Skeletal muscle satellite cell (primary cell): ENCODE data around the gene NAA16.

ENCODE experiments used
- H3K27me3 ChIP-seq: 2 replicates; pipeline ENCODE4 v1.7.0; 2013; ENCODE audit warnings: low read length; ENCODE audit not compliant: control insufficient read depth, insufficient read depth
- H3K36me3 ChIP-seq: 2 replicates; pipeline ENCODE4 v1.7.0; 2013; ENCODE audit warnings: mild to moderate bottlenecking, control low read depth, low read length; ENCODE audit not compliant: insufficient read depth
- H3K4me1 ChIP-seq: 2 replicates; pipeline ENCODE4 v1.7.0; 2013; ENCODE audit warnings: low read length; ENCODE audit not compliant: control insufficient read depth, insufficient read depth
- H3K4me2 ChIP-seq: 2 replicates; pipeline ENCODE4 v1.7.0; 2013; ENCODE audit warnings: mild to moderate bottlenecking, low read length
- H3K4me3 ChIP-seq: 2 replicates; pipeline ENCODE4 v1.7.0; 2013; ENCODE audit warnings: low read length
- H3K9ac ChIP-seq: 2 replicates; pipeline ENCODE4 v1.7.0; 2013; ENCODE audit warnings: mild to moderate bottlenecking, low read depth, low read length, moderate library complexity
- H3K9me3 ChIP-seq: replicated peaks from 2 replicates; pipeline ENCODE4 v1.7.0; 2013; ENCODE audit warnings: mild to moderate bottlenecking, control low read depth, low read length

The NAA16 gene

GRCh38 chr13:41401366-41401765, 90.3 kb downstream of the NAA16 start:
- no peaks in the 10 kb centered on the region for H3K9me3 ChIP-seq
- H3K9ac ChIP-seq = no peak overlapping the region
- H3K4me3 ChIP-seq = no peak overlapping the region
- no peaks in the 10 kb centered on the region for H3K27me3 ChIP-seq
- peaks cover 9% of the 10 kb centered on the region for H3K4me1 ChIP-seq
- H3K4me2 ChIP-seq = no peak overlapping the region
- no peaks in the 10 kb centered on the region for H3K36me3 ChIP-seq

GRCh38 chr13:41402691-41403511, 91.8 kb downstream of the NAA16 start:
- H3K9ac ChIP-seq = no peak overlapping the region
- H3K4me3 ChIP-seq = no peak overlapping the region
- H3K36me3 ChIP-seq = no peaks in the 10 kb centered on the region
- no peaks in the 10 kb centered on the region for H3K9me3 ChIP-seq
- H3K4me1 ChIP-seq = peaks cover 9% of the 10 kb centered on the region
- H3K27me3 ChIP-seq = no peaks in the 10 kb centered on the region
- H3K4me2 ChIP-seq = no peak overlapping the region

GRCh38 chr13:41403983-41404382, 92.9 kb downstream of the NAA16 start:
- H3K4me3 ChIP-seq = no peak overlapping the region
- H3K4me2 ChIP-seq = no peak overlapping the region
- no peaks in the 10 kb centered on the region for H3K36me3 ChIP-seq
- H3K9me3 ChIP-seq = no peaks in the 10 kb centered on the region
- H3K4me1 ChIP-seq = no peaks in the 10 kb centered on the region
- no peaks in the 10 kb centered on the region for H3K27me3 ChIP-seq
- no peak overlapping the region for H3K9ac ChIP-seq

GRCh38 chr13:41405367-41405766, 94.3 kb downstream of the NAA16 start:
- H3K27me3 ChIP-seq = no peaks in the 10 kb centered on the region
- H3K4me1 ChIP-seq = no peaks in the 10 kb centered on the region
- H3K9me3 ChIP-seq = no peaks in the 10 kb centered on the region
- H3K4me3 ChIP-seq = no peak overlapping the region
- H3K4me2 ChIP-seq = no peak overlapping the region
- no peaks in the 10 kb centered on the region for H3K36me3 ChIP-seq
- H3K9ac ChIP-seq = no peak overlapping the region

GRCh38 chr13:41407380-41407779, 96.3 kb downstream of the NAA16 start:
- Histone ChIP-seq H3K9me3 (no peaks in the 10 kb centered on the region), H3K4me2 (no peak overlapping the region), H3K27me3 (no peaks in the 10 kb centered on the region), H3K36me3 (no peaks in the 10 kb centered on the region), H3K4me3 (no peak overlapping the region), H3K4me1 (no peaks in the 10 kb centered on the region), H3K9ac (no peak overlapping the region)

- no peak overlapping the region for H3K9ac ChIP-seq
- H3K4me2 ChIP-seq = no peak overlapping the region
- no peak overlapping the region for H3K4me3 ChIP-seq
- no peaks in the 10 kb centered on the region for H3K9me3 ChIP-seq
- no peaks in the 10 kb centered on the region for H3K36me3 ChIP-seq
- no peaks in the 10 kb centered on the region for H3K27me3 ChIP-seq
- no peaks in the 10 kb centered on the region for H3K4me1 ChIP-seq
Measured at GRCh38 chr13:41408121-41408520, 97.1 kb downstream of the NAA16 start.

GRCh38 chr13:41408746-41409145, 97.7 kb downstream of the NAA16 start:
- no peaks in the 10 kb centered on the region for H3K27me3 ChIP-seq
- no peak overlapping the region for H3K4me2 ChIP-seq
- no peaks in the 10 kb centered on the region for H3K4me1 ChIP-seq
- no peaks in the 10 kb centered on the region for H3K36me3 ChIP-seq
- no peaks in the 10 kb centered on the region for H3K9me3 ChIP-seq
- no peak overlapping the region for H3K9ac ChIP-seq
- H3K4me3 ChIP-seq = no peak overlapping the region

- Histone ChIP-seq H3K4me2 (no peak overlapping the region), H3K4me3 (no peak overlapping the region), H3K4me1 (no peaks in the 10 kb centered on the region), H3K9me3 (no peaks in the 10 kb centered on the region), H3K9ac (no peak overlapping the region), H3K27me3 (no peaks in the 10 kb centered on the region), H3K36me3 (no peaks in the 10 kb centered on the region)
Measured at GRCh38 chr13:41409611-41410010, 98.5 kb downstream of the NAA16 start.

- no peaks in the 10 kb centered on the region for H3K27me3 ChIP-seq
- no peaks in the 10 kb centered on the region for H3K4me1 ChIP-seq
- no peaks in the 10 kb centered on the region for H3K36me3 ChIP-seq
- no peak overlapping the region for H3K9ac ChIP-seq
- H3K4me3 ChIP-seq = no peak overlapping the region
- H3K4me2 ChIP-seq = no peak overlapping the region
- H3K9me3 ChIP-seq = no peaks in the 10 kb centered on the region
Measured at GRCh38 chr13:41411060-41411459, 100.0 kb downstream of the NAA16 start.

GRCh38 chr13:41411522-41411921, 100.5 kb downstream of the NAA16 start:
- Histone ChIP-seq H3K9ac (no peak overlapping the region), H3K4me3 (no peak overlapping the region), H3K4me2 (no peak overlapping the region)

GRCh38 chr13:41413872-41414271, 102.8 kb downstream of the NAA16 start:
- Histone ChIP-seq H3K4me3 (no peak overlapping the region), H3K4me2 (no peak overlapping the region), H3K36me3 (no peaks in the 10 kb centered on the region), H3K9me3 (no peaks in the 10 kb centered on the region), H3K9ac (no peak overlapping the region), H3K4me1 (no peaks in the 10 kb centered on the region), H3K27me3 (no peaks in the 10 kb centered on the region)

More at GRCh38 chr13:41411522-41411921, 100.5 kb downstream of the NAA16 start:
- H3K9me3 ChIP-seq = no peaks in the 10 kb centered on the region
- no peaks in the 10 kb centered on the region for H3K36me3 ChIP-seq
- no peaks in the 10 kb centered on the region for H3K27me3 ChIP-seq
- no peaks in the 10 kb centered on the region for H3K4me1 ChIP-seq

GRCh38 chr13:41416276-41416675, 105.2 kb downstream of the NAA16 start:
- H3K27me3 ChIP-seq = peaks cover 4% of the 10 kb centered on the region
- no peaks in the 10 kb centered on the region for H3K9me3 ChIP-seq
- no peaks in the 10 kb centered on the region for H3K36me3 ChIP-seq
- no peak overlapping the region for H3K4me2 ChIP-seq
- no peak overlapping the region for H3K9ac ChIP-seq
- no peak overlapping the region for H3K4me3 ChIP-seq
- no peaks in the 10 kb centered on the region for H3K4me1 ChIP-seq
